ENCODE data around the gene KANK4. TPM values are rescaled to one million over a fixed set of nuclear protein-coding genes. Genes with fewer than 3 reads are reported as not detected.

The KANK4 gene
- total and polyA plus RNA-seq, 2 of the 4 experiments (the other 2 are of a cell fraction) = not detected

DNA sequence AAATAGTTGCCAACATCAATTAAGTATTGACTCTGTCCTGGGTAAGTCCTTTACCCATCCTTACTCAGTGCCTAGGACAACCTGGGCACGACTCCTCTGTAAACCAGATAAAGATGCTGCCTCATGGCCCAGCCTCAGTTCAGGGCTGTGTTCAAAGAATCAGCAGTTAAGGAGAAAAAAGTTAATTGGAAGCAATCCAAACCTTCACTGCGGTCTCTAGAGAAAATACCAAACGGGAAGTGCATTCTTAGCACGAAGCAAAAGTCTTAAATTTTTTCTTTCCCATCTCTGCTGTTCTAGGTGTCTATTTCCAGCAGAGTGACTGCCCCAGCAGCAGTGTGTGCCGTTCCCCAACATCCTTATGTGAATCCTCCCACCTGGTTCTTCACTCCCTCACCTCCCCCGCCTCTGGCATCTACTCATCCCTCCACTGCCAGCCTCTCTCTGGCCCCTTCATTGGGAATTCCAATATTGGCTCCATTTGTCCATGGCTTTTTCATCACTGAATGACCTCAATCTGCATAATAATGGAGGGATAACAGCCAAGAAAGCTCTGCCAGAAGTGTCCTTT, 23.2 kb downstream of the KANK4 start:
- no peak overlapping the region for H2BK5ac ChIP-seq (ENCODE audit: low read depth, low read length, poor library complexity, severe bottlenecking)
- H4K5ac ChIP-seq (ENCODE audit: low read depth, low read length) = no peak overlapping the region
- intact Hi-C loops (cut with micrococcal nuclease) = no loop called here
- no peaks in the 10 kb centered on the region; the same call in 1 of the 2 replicates for H3K27me3 ChIP-seq (ENCODE audit: control insufficient read depth, insufficient read depth, low read length)
- H2BK20ac ChIP-seq (ENCODE audit: low read depth, low read length) = no peak overlapping the region
- H3K18ac ChIP-seq (ENCODE audit: low read depth, low read length) = no peak overlapping the region
- no peak overlapping the region for H2BK120ac ChIP-seq (ENCODE audit: low read depth, low read length)
- no peaks in the 10 kb centered on the region for H3K9me1 ChIP-seq (ENCODE audit: insufficient read depth, low read length)
- no peak overlapping the region for H3K14ac ChIP-seq (replicated peaks; ENCODE audit: low read depth, low read length)
- no peak overlapping the region for H4K91ac ChIP-seq (ENCODE audit: insufficient read depth, low read depth, low read length)
- no peaks in the 10 kb centered on the region for H3K4me1 ChIP-seq (ENCODE audit: control insufficient read depth, insufficient read depth, low read length)
- BruUV-seq (replicated peaks) = no TSS peak
- no peak overlapping the region for H3K23ac ChIP-seq (ENCODE audit: low read depth, low read length)
- no peak overlapping the region for H2AK5ac ChIP-seq (ENCODE audit: low read depth, low read length)
- H3K36me3 ChIP-seq (ENCODE audit: control insufficient read depth, insufficient read depth, low read length) = no peaks in the 10 kb centered on the region
- POLR2A ChIA-PET (ENCODE audit: unreplicated experiment) = no interaction called here
- in situ Hi-C loops (cut with MboI; ENCODE audit: low sequenced_read_pairs) = no loop called here
- no peaks in the 10 kb centered on the region for H3K79me1 ChIP-seq (ENCODE audit: low read depth in 1 of 2, low read length in 2 of 2)
- dilution Hi-C loops (cut with HindIII; ENCODE audit: low sequenced_read_pairs, unreplicated experiment) = no loop called here
- H3K4ac ChIP-seq (ENCODE audit: low read depth, low read length) = no peak overlapping the region
- ATAC-seq (ENCODE audit: low read depth) (peak; percentile 21; the same call in 1 of the 2 replicates), DNase-seq (peak; percentile 38)
- no peaks in the 10 kb centered on the region for H4K20me1 ChIP-seq (ENCODE audit: insufficient read depth, low read length)
- H3K4me3 ChIP-seq (ENCODE audit: insufficient read depth, low read depth, low read length) = no peak overlapping the region
- H3K9ac ChIP-seq (ENCODE audit: low read depth, low read length) = no peak overlapping the region
- WGBS, 2 experiments (ENCODE audit: extremely low coverage in 2 of 2, insufficient read length in 1 of 2) = 27% methylated on average over 3 of the region's 6 CpGs; no CpG with 5 or more reads in 1 of the 2 experiments
- no peaks in the 10 kb centered on the region for H3K9me3 ChIP-seq (ENCODE audit: control insufficient read depth, insufficient read depth, low read length)
- H3K4me2 ChIP-seq (ENCODE audit: low read depth, low read length) = no peak overlapping the region
- no peak overlapping the region for H2AK9ac ChIP-seq (replicated peaks; ENCODE audit: low read depth, low read length, poor library complexity)
- no peak overlapping the region for H2AFZ ChIP-seq (replicated peaks; ENCODE audit: low read length, poor library complexity)
- no peak overlapping the region for H3K56ac ChIP-seq (ENCODE audit: extremely low read depth, insufficient read depth, low read length)
- no peak overlapping the region for H2BK15ac ChIP-seq (ENCODE audit: low read depth, low read length)
- H4K8ac ChIP-seq (ENCODE audit: low read depth in 2 of 2, low read length in 2 of 2) = no peak overlapping the region
- CTCF ChIA-PET = no interaction called here
- TF ChIP-seq, protein P1, sequence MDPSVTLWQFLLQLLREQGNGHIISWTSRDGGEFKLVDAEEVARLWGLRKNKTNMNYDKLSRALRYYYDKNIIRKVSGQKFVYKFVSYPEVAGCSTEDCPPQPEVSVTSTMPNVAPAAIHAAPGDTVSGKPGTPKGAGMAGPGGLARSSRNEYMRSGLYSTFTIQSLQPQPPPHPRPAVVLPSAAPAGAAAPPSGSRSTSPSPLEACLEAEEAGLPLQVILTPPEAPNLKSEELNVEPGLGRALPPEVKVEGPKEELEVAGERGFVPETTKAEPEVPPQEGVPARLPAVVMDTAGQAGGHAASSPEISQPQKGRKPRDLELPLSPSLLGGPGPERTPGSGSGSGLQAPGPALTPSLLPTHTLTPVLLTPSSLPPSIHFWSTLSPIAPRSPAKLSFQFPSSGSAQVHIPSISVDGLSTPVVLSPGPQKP (IDR thresholded peaks at IDR 0.05; ENCODE audit: borderline replicate concordance, low read depth, low read length) = no peak
- TF ChIP-seq RFX5 (IDR thresholded peaks at IDR 0.05; ENCODE audit: low read depth, low read length) = no peak
- no peak for TF ChIP-seq SMC3 (IDR thresholded peaks at IDR 0.05; ENCODE audit: low read depth, low read length)
- TF ChIP-seq CEBPB (IDR thresholded peaks at IDR 0.05; ENCODE audit: low read depth, low read length) = no peak
- TF ChIP-seq MAFK (IDR thresholded peaks at IDR 0.05; ENCODE audit: low read depth, low read length) = no peak
- TF ChIP-seq RAD21 (IDR thresholded peaks at IDR 0.05; ENCODE audit: low read length) = no peak
- TF ChIP-seq, protein P2, sequence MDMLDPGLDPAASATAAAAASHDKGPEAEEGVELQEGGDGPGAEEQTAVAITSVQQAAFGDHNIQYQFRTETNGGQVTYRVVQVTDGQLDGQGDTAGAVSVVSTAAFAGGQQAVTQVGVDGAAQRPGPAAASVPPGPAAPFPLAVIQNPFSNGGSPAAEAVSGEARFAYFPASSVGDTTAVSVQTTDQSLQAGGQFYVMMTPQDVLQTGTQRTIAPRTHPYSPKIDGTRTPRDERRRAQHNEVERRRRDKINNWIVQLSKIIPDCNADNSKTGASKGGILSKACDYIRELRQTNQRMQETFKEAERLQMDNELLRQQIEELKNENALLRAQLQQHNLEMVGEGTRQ (IDR thresholded peaks at IDR 0.05; ENCODE audit: low read depth, low read length) = no peak
- TF ChIP-seq MAZ (IDR thresholded peaks at IDR 0.05; ENCODE audit: borderline replicate concordance, low read depth, low read length) = no peak
- H3K27ac ChIP-seq (ENCODE audit: insufficient read depth, low read length) = no peak overlapping the region

Data from IMR-90 (cell line).